Fibroblast of skin of left quadriceps (primary cell): ENCODE measurements around the gene PXK.
"Not testable (repeated sequence)": the region's sequence is repeated elsewhere in the genome, so short reads cannot be mapped to it uniquely, and the experiment has no call there.

Source experiments
- DNase-seq, 2 experiments: peaks; one replicate each; pipeline ENCODE4 v3.0.0-alpha.2; 2013; ENCODE audit warnings: low read depth in 2 of 2

The PXK gene

DNA sequence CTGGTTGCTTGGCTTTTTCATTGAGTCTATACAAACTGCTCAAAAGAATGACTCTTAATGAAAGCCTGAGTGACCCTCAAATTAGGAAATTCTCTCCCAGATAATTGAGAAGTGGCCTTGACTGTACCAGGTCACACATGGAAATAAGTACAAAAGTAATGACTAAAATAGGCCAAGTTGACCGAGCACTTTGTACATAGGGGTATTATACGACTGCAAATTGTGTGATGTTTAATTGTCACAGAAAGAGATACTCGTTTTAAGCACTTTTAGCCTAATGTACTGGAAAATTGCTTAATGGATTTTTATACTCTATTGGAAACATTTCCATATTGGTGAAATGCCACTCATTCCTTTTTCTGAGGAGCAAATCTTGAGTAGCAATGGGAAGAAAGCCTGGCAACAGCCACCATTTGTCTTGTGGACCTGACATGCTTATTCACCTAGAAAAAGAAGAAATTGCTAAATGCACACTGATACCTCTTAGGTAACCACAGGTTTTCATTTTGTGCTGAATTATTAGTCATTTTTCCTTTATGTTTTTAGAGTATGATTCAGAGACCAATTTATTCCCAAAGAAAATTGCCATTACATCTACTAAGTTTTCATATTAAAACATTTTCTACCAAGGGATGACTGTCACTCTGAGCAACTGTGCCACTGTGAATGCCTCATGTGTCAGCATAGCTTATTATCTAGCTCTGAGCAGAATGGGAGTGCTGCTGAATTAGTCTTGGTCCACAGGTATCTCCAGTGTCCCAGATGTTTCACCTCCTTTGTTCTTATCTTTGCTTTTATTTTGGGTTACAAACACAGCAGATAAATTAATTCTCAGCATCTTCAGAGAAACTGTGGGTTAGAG lies 8.9 kb upstream of the PXK start:
- no peak for DNase-seq

DNA sequence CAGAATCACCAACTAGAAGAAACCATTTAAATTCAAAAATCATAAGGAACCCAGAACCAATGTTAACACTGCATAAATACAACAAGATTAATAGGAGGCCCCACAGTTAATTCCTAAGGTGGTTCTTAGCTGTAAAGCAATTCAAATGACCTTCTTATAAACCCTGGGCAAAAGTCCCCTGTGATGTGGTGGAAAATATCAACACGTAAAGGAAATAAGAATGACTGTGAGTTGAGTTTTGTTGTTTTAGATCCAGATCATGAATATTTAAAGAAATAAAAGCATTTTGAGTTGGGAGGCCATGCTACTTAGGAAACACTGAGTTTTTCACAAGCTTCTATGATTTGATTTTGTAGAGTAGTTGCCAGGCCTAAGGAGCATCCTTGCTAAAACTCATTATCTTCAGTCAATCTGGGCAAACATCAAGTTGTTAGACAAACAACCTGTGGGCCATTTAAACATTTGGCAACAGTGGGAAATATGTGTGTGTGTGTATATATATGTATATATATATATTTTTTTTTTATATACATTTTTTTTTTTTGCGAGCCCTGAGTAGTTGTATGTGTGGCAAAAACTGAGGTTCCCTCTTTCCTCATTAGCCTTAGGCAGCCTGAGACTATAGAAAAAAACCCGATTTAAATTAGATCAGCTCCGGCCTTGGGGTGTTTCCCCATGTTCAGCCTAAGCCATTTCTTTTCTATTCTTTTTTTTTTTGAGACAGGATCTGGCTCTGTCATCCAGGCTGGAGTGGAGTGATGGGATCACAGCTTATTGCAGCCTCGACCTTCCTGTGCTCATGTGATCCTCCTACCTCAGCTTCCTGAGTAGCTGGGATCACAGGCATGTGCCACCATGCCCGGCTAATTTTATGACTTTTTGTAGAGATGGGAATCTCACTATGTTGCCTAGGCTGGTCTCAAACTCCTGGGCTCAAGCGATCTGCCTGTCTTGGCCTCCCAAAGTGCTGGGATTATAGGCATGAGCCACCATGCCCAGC lies 8.0 kb upstream of the PXK start:
- DNase-seq, result no peak

DNA sequence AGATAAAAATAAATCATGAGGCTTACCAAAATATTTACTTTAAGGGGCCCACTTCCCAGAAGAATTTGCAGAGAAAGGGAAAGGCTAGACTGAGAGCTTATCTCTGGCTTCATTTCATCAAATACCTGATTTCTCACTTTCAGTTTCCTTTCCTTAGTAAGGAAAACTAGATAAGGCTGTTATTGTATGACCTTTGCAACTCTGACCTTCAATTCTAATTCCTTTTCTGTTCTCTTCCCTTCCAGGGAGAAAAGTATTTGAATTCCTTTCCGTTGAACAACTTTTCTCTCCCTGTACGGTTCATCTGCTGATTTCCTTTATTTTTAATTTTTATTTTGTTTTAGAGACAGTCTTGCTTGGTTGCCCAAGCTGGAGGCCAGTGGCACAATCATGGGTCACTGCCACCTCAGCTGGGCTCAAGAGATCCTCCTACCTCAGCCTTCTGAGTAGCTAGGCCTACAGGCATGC lies 7.1 kb upstream of the PXK start:
- DNase-seq, result no peak

DNA sequence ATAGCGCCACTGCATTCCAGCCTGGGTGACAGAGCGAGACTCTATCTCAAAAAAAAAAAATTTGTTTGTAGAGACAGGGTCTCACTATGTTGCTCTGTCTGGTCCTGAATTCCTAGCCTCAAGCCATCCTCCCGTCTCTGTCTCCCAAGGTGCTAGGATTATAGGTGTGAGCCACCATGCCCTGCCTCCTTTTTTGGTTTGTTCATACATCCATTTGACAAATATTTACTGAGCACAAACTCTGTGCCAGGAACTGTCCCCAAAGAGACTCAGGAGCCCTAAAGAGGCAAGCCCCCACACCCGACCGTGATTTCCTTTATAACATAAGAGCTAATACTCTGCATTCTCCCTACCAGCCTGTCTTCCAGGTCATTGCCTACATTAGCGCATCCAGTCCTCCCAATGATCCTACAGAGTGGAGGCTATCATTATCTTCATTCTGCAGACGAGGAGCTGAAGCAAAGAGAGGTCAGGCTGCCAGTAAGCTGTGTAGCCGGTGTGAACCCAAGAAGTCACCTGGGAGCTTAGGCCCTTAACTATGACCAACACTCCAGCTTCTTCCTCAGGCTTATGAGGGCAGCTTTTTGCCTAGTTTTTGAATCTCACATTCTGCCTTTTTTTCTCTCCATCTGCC lies 6.3 kb upstream of the PXK start:
- no peak for DNase-seq

GRCh38 chr3:58329150-58329921 lies 3.4 kb upstream of the PXK start:
- no peak for DNase-seq

DNA sequence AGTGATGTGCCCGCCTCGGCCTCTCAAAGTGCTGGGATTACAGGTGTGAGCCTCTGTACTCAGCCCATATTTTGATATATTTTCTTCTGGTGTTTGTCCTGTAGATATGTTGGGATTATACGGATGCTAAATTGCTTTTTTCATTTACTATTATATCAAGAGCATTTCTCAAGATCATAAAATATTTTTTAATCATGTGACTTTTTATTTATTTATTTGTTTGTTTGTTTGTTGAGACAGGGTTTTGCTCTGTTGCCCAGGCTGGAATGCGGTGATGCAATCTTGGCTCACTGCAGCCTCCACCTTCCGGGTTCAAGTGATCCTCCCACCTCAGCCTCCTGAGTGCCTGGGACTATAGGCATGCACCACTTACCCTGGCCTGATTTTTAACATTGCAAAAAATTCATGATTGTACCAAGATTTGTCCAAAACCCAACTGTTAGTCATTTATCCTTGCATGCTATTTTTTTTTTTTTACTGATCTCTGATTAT lies 2.7 kb upstream of the PXK start:
- no peak for DNase-seq

DNA sequence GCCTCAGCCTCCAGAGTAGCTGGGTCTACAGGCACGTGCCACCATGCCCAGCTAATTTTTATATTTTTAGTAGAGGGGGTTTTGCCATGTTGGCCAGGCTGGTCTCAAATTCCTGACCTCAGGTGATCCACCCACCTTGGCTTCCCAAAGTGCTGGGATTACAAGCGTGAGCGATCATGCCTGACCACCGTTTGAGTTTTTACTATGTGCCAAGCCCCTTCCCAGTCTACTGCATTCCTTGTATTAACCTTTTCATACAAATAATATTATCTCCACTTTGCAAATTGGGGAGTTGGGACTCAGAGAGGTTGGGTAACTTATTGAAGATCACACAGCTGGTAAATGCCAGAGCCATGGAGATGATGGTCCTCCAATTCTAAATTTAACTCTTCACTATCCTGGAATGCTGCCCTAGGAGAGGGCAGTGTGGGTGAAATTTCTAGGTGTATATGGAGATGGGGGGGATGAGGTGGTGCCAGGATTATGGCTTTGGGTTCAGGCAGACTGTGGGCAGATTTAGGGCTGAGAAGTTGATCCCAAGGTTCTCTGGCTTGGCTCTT lies 1.0 kb upstream of the PXK start:
- DNase-seq, result no peak

- no peak for DNase-seq
Measured at GRCh38 chr3:58333206-58334012, 717 bp downstream of the PXK start.

DNA sequence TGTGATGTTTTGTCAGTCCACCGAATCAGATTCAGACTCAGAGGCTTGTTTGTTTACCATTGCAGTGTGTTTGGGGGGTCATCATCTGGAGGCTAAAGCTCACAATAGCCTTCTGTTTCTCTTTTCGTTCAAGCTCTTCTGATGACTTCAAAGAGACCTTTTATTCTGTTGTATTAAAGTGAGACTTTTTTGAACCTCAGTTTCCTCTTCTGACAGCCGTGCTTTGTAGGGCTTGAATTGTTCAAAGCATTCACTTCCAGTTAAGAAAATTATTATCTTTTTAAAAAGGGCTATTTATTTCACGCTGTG lies 1.3 kb downstream of the PXK start:
- DNase-seq, result no peak

- no peak for DNase-seq
Measured at GRCh38 chr3:58334506-58334884, 1.8 kb downstream of the PXK start.

GRCh38 chr3:58335652-58335947 lies 2.9 kb downstream of the PXK start:
- DNase-seq, result no peak

DNA sequence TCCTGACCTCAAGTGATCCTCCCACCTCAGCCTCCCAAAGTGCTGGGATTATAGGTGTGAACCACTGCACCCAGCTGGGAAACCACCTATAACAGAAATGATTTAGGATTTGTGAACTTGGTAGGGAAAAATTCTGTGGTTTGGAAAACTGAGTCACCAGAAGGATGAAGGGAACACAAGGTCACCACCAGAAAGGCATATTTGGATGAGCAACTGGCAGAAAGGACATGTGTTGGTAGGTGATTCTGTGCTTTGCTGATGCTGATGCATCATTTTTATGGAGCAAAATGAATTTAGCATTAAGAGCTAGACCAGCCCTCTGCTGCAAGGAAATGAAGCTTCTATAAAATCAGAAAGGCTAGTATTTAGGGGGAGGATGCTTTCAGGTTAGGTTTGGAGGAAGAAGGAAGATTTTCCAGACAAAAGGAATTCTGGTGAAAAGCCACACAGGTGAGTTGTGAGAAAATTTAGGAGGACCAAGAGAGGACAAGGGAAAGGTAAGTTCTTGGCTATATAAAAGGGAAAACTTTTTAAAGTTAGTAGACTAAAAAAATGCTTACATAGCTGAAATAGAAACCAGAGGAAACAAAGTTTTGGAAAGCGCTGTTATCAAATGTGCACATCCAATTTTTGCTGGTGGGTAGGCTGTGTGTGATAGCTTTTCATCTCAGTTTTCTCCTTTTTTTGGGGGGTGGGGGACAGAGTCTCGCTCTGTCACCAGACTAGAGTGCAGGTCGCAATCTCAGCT lies 3.6 kb downstream of the PXK start:
- peak; percentile 70 to 74 for DNase-seq

DNA sequence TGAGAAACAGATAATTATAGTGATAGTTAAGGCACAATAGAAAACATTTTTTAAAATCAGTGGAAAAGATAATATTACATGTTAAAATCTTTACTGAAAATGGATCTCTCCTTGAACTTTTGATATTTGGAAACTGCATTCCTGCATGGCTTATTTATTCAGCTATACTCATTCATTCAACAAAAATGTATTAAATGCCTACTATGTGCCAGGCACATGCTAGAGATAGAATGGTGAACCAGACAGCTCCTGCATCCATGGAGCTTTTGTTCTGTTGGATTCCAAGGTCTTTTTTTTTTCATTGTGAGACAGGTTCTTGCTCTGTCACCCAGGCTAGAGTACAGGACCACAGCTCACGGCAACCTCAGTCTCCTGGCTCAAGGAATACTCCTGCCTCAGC lies 4.5 kb downstream of the PXK start:
- no peak for DNase-seq

DNA sequence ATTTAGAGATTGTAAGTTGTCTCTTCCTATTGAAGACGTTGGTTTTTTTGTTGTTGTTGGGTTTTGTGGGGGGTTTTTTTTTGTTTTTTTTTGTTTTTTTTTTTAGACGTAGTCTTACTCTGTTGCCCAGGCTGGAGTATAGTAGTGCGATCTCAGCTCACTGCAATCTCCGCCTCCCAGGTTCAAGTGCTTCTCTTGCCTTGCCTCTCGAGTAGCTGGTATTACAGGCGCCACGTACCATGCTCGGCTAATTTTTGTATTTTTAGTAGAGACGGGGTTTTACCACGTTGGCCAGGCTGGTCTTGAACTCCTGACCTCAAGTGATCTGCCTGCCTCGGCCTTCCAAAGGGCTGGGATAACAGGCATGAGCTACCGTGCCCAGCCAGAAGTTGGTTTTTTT lies 6.5 kb downstream of the PXK start:
- not testable (repeated sequence) for DNase-seq

- DNase-seq, result no peak
Measured at GRCh38 chr3:58340594-58341244, 8.0 kb downstream of the PXK start.

- no peak for DNase-seq
Measured at GRCh38 chr3:58341376-58341775, 8.7 kb downstream of the PXK start.

GRCh38 chr3:58342676-58343075 lies 10.0 kb downstream of the PXK start:
- DNase-seq, result no peak

GRCh38 chr3:58345457-58345856 lies 12.8 kb downstream of the PXK start:
- no peak for DNase-seq

GRCh38 chr3:58346368-58346767 lies 13.7 kb downstream of the PXK start:
- no peak for DNase-seq
